Panc1 (cell line): ENCODE results near the gene NIFK. TPM values are rescaled to one million over a fixed set of nuclear protein-coding genes. Genes with fewer than 3 reads are reported as not detected.
A peak's percentile ranks its signal among the peaks of the same experiment; 100 is the strongest.

Experiments used
- ATAC-seq: fragments of 200-7000 bp; cut with Tn5 transposase; 2 replicates; pipeline ENCODE4 v1.9.1; 2020; ENCODE audit warnings: mild to moderate bottlenecking, moderate library complexity
- BruUV-seq: library from RNA; stranded (reverse); fragments of 400-500 nt; replicated peaks from 2 replicates; lab custom pipeline; 2021; lab: Mats Ljungman, UMichigan
- CTCF ChIA-PET: fragments of 300-600 bp; sonication (Branson Sonifier 250); formaldehyde crosslinking; loops from one replicate; lab custom pipeline; 2022; ENCODE audit warnings: antibody characterized with exemption; lab: Charles Lee
- POLR2A ChIA-PET: fragments of 300-600 bp; sonication (Branson Sonifier 250); formaldehyde crosslinking; loops from one replicate; lab custom pipeline; 2022; ENCODE audit warnings: antibody characterized with exemption; lab: Charles Lee
- DNase-seq: peaks from one replicate; pipeline ENCODE4 v3.0.0-alpha.2; 2010; ENCODE audit warnings: low read depth, low spot score
- H3K27ac ChIP-seq: 2 replicates; pipeline ENCODE4 v1.5.1; 2011; ENCODE audit warnings: mild to moderate bottlenecking, low read length, inconsistent platforms
- H3K27me3 ChIP-seq: fragments of 200-500 bp; sonication (Bioruptor generic); 2 replicates; pipeline ENCODE4 v1.6.0; 2014; ENCODE audit warnings: low read length, inconsistent platforms; ENCODE audit not compliant: control insufficient read depth, insufficient read depth
- H3K36me3 ChIP-seq: fragments of 200-500 bp; sonication (Bioruptor generic); 2 replicates; pipeline ENCODE4 v1.5.1; 2014; ENCODE audit warnings: inconsistent platforms, mild to moderate bottlenecking, low read length, moderate library complexity; ENCODE audit not compliant: control insufficient read depth, insufficient read depth
- H3K4me1 ChIP-seq: 2 replicates; pipeline ENCODE4 v1.5.1; 2011; ENCODE audit warnings: inconsistent platforms, mild to moderate bottlenecking, low read length, moderate library complexity; ENCODE audit not compliant: control insufficient read depth, insufficient read depth
- H3K4me3 ChIP-seq, 2 experiments: 2 replicates each; pipeline ENCODE4 v1.5.1; 2011 to 2012; ENCODE audit warnings: low read depth in 2 of 2, low read length in 2 of 2, mild to moderate bottlenecking in 2 of 2, inconsistent platforms in 1 of 2, moderate library complexity in 1 of 2
- H3K9me3 ChIP-seq: fragments of 200-500 bp; sonication (Bioruptor generic); 2 replicates; pipeline ENCODE4 v1.5.1; 2014; ENCODE audit warnings: low read depth, mild to moderate bottlenecking, inconsistent platforms, low read length, moderate library complexity; ENCODE audit not compliant: control insufficient read depth, insufficient read depth
- CTCF ChIP-seq: fragments of 450-650 bp; IDR thresholded peaks from 2 replicates; pipeline ENCODE4 v1.5.1; 2017; ENCODE audit warnings: mild to moderate bottlenecking
- POLR2AphosphoS5 ChIP-seq: IDR thresholded peaks from 2 replicates; pipeline ENCODE4 v1.6.1; 2012; ENCODE audit warnings: mild to moderate bottlenecking, low read depth, low read length, moderate library complexity
- REST ChIP-seq, 2 experiments: IDR thresholded peaks; 2 replicates each; pipeline ENCODE4 v1.6.1; 2011 to 2012; ENCODE audit warnings: low read depth in 2 of 2, control low read depth in 1 of 2, low read length in 1 of 2, mild to moderate bottlenecking in 1 of 2, moderate library complexity in 1 of 2; ENCODE audit not compliant: insufficient read depth in 1 of 2
- SIN3A ChIP-seq: IDR thresholded peaks from 2 replicates; pipeline ENCODE4 v1.6.1; 2012; ENCODE audit warnings: low read depth, mild to moderate bottlenecking, low read length, moderate library complexity, borderline replicate concordance; ENCODE audit not compliant: insufficient read depth
- TCF7L2 ChIP-seq: IDR thresholded peaks from 2 replicates; pipeline ENCODE4 v1.6.1; 2011; ENCODE audit warnings: mild to moderate bottlenecking, low read depth, low read length, inconsistent platforms
- in situ Hi-C: cut with HindIII; loops from 2 replicates; pipeline ENCODE4 v1.10.0; 2016; ENCODE audit warnings: low sequenced_read_pairs, low pct_unique_long_range_greater_than_20kb
- intact Hi-C: fragments of 100-400 bp; cut with micrococcal nuclease; formaldehyde crosslinking; loops from one replicate; pipeline ENCODE4 v1.10.0; 2022; ENCODE audit not compliant: unreplicated experiment
- total RNA-seq: library from RNA; stranded (reverse); gene quantifications from one replicate; pipeline ENCODE4 v1.2.1, GENCODE V29; 2021; ENCODE audit not compliant: unreplicated experiment

Gene NIFK
- total RNA-seq, 1 experiment from 2014 or later: 84.5 TPM

- Histone ChIP-seq H3K4me1 (peaks cover 11% of the 10 kb centered on the region), H3K27me3 (no peaks in the 10 kb centered on the region), H3K36me3 (peaks cover 23% of the 10 kb centered on the region), H3K9me3 (no peaks in the 10 kb centered on the region), H3K27ac (peak overlapping the region; percentile 98), H3K4me3 (peak overlapping the region; percentile 100)
- intact Hi-C loops: no loop called here
- in situ Hi-C loops: no loop called here
- peak; percentile 6; the same call in 1 of the 2 replicates for ATAC-seq
- POLR2A ChIA-PET: interaction anchor here (0.7 kb wide), 2 partner anchors 223 to 224 kb away, joined by 3 to 4 read pairs; partner anchors contain the start of gene RNU4ATAC
- CTCF ChIA-PET: no interaction called here
- DNase-seq: no peak
- TSS peak; percentile 95 for BruUV-seq
- no peak for TF ChIP-seq REST (IDR thresholded peaks at IDR 0.05; ENCODE audit: insufficient read depth in 1 of 2, low read depth in 2 of 2, low read length in 1 of 2)
- no peak for TF ChIP-seq CTCF
- no peak for TF ChIP-seq POLR2AphosphoS5
- no peak for TF ChIP-seq TCF7L2
- no peak for TF ChIP-seq SIN3A
Measured at GRCh38 chr2:121754851-121755236, 18.2 kb upstream of the NIFK start.

- in situ Hi-C loops (no loop called here), intact Hi-C loops (no loop called here)
- POLR2A ChIA-PET: no interaction called here
- no peak for TF ChIP-seq CTCF
- TF ChIP-seq POLR2AphosphoS5: no peak
- TF ChIP-seq TCF7L2: no peak
- no peak for TF ChIP-seq REST (IDR thresholded peaks at IDR 0.05; ENCODE audit: insufficient read depth in 1 of 2, low read depth in 2 of 2, low read length in 1 of 2)
- no peak for TF ChIP-seq SIN3A
- Histone ChIP-seq H3K9me3 (no peaks in the 10 kb centered on the region), H3K4me1 (no peaks in the 10 kb centered on the region), H3K27me3 (no peaks in the 10 kb centered on the region), H3K27ac (no peak overlapping the region), H3K36me3 (no peaks in the 10 kb centered on the region), H3K4me3 (no peak overlapping the region)
- DNase-seq (no peak), ATAC-seq (peak; percentile 90)
- CTCF ChIA-PET: interaction anchor here (0.5 kb wide), 1 partner anchor 12 kb away, joined by 10 read pairs; the partner anchor contains the start of gene NIFK
- no TSS peak for BruUV-seq
Measured at GRCh38 chr2:121748202-121748601, 11.5 kb upstream of the NIFK start.
